HG02943 (cell line): ENCODE results near the gene PCSK9.
"Not testable (repeated sequence)": the region's sequence is repeated elsewhere in the genome, so short reads cannot be mapped to it uniquely, and the experiment has no call there.

Experiments
- ATAC-seq: cut with Tn5 transposase; IDR thresholded peaks from one replicate; pipeline ENCODE4 v1.9.1; 2021; ENCODE audit warnings: mild to moderate bottlenecking, low read depth, moderate library complexity; ENCODE audit not compliant: unreplicated experiment

PCSK9 gene

DNA sequence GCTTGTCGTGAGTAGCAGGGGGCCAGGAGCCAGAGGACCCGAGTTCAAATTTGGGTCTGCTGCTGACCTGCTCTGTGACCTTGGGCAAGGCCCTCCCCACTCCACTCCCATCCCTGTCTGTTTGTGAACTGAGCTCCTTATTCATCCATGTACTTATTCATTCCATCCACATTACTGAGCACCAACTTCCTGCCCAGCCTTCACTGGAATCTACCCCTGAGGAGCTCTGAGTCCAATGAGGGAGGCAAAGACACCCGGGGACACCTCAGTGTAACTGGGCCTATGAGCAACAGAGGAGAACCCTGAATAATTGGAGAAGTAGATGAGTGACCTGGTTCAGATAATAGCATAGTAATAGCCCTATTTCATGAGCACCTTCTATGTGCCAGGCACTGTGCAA lies 31.7 kb upstream of the PCSK9 start:
- ATAC-seq, result no peak

DNA sequence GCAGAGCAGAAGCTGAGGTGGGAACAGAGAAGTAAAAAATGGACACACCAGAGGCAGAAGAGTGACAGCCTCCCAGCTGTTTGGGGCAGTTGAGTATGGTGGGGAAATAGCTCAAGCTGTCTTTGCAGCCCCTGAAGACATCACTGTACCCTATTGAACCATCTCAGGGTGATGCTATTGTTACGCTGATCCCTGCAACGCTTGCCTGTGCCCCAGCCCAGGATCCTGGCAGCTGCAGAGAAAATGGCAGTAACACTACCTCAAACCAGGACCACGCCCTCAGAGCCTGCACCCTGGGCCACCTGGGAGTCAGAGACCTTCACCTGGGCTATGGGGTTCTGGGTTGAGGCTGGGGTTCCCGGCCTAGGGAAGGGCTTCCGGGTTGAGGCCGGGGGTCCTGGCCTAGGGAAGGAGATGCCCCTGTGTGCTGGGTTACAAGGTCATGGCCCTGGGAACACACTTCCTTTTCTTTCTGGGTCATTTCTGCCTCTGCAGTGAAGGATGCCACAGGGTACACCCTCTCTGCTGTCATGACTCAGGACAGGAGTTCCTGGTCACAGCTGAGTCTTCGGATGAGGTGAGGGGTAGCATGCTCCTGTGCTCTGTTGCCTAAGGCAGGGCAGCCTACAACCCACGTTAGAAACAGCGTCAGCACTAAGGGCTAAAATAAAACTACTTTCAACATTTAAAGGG lies 29.0 kb upstream of the PCSK9 start:
- no peak for ATAC-seq

DNA sequence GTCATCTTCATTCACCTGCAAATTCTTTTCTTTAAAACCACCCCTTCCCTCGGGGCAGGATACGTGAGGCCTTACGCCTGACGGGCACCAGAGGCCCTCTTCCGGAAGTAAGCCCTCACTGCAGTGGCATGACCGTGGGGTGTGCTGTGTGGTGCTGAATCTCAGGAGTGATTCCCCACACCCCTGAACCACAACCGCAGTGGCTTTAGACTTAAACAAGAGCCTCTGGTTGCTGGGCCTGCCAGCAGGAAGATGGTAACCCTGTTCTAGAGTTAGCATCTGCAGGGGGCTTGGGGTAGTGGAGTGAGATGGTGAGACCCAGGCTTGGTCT lies 28.5 kb upstream of the PCSK9 start:
- ATAC-seq, result no peak

DNA sequence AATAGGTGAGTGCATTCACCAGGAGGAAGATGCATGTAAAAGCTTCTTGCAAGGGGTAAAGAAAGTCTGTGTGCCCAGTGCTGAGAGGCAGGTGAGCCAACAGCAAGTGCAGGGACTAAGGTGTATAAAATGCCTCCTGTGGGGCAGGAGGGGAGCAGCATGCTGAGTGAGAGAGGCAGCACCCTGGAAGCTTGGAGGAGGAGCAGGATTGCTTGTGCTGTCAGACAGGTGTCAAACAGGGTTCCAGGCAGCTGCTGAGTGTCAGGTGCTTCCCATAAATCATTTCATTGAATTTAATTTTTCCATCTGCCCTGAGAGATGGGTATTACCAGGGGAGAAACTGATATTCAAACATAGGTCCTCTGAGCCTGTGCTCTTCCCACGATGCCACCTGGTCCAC lies 26.7 kb upstream of the PCSK9 start:
- ATAC-seq, result no peak

DNA sequence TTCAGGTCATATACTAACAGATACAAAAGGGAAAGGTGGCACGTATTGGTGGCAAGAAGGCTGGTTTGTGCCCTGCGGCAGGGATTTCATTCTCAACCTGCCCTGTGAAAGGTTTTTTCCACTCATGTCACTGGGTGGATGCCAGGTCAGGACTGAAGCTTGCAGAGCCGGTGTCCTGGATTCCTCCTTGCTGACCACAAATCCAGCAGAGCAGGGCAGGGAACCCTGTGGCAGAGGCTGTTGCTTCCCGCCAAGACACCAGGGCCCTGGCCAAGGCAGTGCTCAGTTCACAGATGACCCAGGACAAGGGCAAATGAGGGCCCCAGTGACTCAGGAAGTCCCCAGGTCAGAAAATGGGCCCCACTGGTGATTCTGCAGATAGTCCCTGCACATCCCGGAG lies 24.2 kb upstream of the PCSK9 start:
- no peak for ATAC-seq

DNA sequence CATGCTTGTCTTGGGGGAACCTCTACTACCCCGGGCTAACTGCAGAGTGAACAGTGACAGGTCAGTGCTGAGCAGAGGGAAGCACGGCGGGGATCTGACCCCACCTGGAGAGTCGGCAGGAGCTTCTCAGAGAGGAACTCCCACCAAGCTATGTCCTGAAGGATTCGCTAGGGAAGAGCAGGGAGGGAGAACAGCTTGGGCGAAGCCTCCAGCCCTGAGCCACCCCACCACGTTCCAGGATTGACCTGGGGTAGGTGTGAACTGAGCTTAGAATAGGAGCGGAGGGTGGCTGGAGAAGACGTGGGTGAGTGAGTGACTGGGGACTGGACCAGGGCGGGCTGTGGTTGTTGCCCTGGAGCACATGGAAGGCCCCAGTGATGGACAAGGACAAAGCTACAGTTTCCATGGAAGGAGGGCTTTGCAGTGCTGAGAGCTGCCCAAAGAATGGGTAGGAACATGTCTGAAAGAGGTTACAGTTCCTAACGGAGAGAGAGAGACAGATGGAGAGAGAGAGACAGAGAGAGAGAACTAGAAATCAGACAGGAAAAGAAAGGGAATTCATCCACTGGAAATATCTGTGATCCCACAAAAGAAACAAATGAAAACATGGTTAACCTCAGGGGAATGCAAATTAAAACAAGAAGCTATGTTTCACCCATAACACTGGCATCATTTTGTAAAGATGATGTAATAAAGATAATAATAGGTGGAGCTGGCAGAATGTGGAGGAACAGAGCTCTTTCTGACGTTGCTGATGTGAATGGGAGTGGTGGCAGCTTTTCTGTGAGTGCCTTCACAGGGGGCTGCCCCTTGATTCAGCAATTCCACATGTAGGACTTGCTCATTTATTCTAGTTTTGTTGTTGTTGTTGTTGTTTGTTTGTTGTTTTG lies 23.4 kb upstream of the PCSK9 start:
- no peak for ATAC-seq

DNA sequence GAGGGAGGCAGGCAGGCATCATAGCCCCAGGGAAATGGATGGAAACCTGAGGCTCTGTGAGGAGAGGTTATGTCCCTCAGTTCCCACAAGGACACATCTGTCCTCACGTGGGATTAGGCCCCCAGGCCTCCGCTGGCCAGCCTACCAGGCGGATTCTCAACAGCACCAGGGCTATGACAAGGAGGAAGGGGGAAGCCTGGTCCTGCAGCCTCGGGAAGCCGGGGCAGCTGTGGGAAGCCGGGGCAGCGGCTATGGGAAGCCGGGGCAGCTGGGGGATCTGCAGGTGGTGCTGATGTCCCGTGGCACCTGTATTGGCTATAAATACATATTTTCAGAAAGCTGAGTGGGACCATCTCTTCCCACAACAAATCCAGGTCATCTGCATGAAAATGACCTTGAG lies 21.0 kb upstream of the PCSK9 start:
- no peak for ATAC-seq

DNA sequence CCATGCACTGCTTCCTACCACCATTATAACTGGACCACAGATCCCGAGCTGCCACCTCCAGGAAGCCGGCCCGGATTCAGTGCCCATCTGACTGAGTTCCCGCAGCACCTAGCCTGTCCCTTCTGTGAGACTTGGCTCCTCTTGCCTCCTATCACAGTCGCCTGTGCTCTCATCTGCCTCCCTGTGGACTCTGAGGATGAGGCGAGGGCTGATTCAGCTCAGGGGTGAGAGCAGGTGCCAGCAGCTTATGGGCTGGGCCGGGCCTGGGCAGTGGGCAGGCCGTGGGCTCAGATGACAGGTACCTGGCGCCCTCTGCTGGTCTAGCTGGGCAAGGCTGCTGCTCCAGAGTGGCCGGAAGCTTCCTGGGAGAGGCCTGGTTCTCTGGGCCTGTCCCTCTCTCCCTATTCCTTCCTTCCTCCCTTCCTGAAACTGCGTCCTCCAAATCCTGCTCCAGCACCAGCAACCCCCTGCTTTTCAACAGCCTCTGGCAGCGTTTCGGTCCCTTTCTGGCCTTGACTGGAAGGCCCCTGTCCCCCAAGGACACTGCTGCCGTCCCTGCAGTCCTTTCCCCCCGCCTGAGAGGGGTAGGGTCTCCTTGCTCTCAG lies 17.3 kb upstream of the PCSK9 start:
- ATAC-seq, result no peak

DNA sequence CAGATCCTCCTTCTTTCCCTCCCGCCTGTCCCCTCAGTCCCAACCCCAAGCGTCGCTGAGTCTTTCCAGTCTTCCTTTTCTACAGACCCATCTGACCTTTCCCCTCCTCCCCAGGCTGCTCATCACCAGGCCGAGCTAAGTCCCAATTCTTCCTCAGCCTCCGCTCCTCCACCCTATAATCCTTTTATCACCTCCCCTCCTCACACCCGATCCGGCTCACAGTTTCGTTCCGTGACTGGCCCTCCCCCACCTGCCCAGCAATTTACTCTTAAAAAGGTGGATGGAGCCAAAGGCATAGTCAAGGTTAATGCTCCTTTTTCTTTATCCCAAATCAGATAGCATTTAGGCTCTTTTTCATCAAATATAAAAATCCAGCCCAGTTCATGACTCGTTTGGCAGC lies 15.2 kb upstream of the PCSK9 start:
- not testable (repeated sequence) for ATAC-seq

DNA sequence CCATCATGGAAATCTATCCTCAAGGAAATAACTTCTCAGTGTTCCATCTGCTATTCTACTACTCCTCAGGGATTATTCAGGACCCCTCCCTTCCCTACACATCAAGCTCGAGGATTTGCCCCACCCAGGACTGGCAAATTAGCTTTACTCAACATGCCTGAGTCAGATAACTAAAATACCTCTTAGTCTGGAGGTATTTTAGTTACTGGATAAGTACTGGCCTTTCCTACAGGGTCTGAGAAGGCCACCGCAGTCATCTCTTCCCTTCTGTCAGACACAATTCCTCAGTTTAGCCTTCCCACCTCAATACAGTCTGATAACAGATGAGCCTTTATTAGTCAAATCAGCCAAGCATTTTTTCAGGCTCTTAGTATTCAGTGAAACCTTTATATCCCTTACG lies 12.7 kb upstream of the PCSK9 start:
- ATAC-seq, result not testable (repeated sequence)

DNA sequence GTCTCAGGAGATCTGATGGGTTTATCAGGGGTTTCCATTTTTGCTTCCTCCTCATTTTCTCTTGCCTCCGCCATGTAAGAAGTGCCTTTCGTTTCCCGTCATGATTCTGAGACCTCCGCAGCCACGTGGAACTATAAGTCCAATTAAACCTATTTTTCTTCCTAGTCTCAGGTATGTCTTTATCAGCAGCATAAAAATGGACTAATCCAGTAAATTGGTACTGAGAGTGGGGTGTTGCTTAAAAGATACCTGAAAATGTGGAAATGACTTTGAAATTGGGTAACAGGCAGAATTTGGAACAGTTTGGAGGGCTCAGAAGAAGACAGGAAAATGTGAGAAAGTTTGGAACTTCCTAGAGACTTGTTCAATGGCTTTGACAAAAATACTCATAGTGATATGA lies 8.2 kb upstream of the PCSK9 start:
- ATAC-seq, result not testable (repeated sequence)

DNA sequence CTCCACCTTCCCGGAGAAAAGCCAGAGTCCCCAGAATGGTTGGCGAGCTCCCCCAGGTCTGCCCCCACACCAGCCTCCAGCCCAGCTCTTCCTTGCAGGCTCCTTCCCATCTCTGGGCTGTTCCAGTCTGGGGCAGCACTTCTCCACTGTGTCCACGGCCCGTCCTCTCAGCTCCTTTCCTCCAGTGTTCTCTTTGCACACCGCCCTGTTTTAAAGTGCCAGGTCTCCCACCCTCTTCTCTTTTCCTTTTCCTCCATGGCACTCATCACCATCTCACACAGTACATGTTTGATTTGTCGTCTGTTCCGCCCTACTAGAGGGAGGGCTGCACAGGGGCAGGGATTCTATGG lies 6.1 kb upstream of the PCSK9 start:
- ATAC-seq, result no peak

DNA sequence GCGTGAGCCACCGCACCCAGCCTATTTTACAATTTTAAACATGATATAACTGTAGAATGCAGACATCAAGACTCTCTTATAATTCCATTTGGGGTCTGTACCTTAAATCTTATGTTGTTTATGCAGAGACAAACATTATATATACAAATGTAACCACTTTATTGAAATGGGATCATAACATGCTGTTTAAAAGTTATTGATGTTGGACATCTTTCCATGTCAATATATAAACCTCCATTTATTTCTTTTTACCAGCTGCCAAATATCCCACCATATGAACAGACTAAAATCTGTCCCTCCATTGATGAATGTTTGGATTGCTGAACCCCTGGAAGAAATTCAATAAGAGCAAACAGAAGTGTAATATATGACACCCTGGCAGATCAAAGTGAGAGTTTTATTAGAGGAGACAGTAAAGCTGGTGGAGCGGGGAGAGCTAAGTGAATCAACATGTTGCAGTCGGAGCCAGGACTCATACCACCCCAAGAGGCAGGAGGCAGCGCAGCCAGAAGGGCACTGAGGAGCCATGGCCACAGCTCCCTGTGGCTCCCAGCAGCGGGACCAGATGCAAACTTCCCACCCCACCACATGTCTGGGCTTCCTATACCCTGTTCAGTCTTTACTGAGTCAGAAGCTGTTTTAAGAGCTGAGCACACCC lies 4.7 kb upstream of the PCSK9 start:
- no peak for ATAC-seq

DNA sequence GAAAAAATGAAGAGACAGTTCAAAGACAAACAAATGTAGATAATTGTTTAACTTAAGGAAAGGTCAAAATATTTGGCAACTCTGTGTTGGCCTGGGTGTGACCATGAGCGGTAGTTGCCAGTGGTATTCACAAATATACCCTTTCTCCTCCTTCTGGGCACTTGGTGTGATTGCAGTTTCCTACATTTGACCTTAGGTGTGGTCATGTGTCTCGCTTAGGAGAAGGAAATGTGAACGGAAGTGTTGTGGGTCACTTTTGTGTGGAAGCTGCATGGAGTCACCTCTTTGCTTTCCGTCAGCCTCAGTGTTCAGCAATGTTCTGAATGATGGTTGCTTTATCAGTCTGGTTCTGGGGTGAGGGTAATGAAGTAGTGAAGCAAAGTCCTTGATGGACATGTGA lies 3.4 kb upstream of the PCSK9 start:
- no peak for ATAC-seq

DNA sequence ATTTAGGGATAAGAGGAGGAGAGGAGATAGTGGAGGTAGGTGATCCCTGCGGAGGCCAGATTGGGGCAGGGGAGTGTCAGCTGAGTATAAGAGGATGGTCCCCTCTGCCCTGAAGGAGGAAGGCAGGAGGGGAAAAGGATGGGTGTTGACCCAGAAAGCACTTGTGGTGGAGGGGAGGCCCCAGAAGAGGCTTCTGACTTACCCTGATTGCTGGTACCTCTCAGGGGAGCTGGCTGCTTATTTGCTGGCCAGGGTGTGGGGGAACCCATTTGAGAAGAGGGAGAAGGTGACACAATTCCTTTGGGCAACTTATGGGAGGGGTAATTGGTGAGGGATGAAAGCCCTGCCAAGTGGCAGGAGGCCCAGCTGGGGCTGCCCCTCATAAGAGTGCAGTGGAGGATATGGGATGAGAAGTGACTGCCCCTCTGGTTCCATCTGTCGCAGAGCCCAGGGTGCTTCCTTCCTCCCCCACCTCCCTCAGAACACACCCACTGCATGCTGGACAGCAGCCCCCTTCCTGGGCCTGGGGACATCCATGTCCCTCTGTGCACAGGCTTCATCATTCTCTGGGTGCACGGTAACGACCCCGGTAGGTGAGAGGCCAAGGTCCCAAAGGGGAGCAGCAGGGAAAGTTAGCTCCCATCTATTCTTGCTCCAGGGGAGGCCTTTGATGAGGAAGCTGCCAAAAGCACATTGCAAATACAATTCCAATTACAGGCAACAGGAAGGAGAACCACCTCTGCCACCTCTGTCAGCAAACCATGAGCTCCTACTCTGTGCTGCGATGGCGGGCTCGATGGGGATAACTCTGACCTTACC lies 1.4 kb upstream of the PCSK9 start:
- ATAC-seq, result no peak

DNA sequence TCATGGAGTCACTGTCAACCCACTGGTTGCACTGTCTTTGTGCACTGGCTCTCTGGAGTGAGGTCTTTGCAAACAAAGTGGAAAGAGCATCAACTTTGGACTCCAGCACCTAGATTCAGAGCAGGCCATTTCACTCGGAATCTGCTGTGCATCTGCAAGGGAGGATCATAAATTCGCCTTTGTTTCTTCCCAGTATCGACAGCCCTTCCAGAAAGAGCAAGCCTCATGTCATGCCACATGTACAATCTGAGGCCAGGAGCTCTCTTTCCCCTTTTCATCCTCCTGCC lies 853 bp upstream of the PCSK9 start:
- ATAC-seq, result no peak

DNA sequence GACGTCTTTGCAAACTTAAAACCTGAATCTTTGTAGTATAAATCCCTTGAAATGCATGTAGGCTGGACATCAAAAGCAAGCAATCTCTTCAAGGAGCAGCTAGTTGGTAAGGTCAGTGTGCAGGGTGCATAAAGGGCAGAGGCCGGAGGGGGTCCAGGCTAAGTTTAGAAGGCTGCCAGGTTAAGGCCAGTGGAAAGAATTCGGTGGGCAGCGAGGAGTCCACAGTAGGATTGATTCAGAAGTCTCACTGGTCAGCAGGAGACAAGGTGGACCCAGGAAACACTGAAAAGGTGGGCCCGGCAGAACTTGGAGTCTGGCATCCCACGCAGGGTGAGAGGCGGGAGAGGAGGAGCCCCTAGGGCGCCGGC lies 390 bp upstream of the PCSK9 start:
- no peak for ATAC-seq

DNA sequence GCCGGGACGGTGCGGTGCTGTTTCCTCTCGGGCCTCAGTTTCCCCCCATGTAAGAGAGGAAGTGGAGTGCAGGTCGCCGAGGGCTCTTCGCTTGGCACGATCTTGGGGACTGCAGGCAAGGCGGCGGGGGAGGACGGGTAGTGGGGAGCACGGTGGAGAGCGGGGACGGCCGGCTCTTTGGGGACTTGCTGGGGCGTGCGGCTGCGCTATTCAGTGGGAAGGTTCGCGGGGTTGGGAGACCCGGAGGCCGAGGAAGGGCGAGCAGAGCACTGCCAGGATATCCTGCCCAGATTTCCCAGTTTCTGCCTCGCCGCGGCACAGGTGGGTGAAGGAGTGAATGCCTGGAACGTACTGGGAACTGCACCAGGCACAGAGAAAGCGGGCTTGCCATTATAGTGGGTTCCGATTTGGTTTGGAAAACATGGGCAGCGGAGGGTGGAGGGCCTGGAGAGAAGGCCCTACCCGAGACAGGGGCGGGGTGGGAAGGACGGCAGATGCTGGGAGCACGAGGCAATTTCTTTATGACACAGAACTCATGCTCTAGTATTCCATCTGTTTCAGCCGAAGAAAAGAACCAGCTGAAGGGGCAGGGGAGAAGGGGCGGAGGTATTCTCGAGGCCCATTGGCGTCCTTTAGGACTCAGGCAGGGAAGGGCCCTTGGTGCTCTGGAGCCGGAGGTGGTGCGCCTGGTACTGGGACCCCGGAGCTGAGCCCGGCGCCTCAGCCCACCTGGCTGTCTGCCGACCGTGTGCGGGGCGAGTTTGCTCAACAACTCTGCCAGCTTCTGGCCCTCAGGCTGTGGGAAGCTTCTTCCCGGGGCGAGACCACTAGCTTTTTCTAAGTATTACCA lies 960 bp downstream of the PCSK9 start:
- no peak for ATAC-seq

DNA sequence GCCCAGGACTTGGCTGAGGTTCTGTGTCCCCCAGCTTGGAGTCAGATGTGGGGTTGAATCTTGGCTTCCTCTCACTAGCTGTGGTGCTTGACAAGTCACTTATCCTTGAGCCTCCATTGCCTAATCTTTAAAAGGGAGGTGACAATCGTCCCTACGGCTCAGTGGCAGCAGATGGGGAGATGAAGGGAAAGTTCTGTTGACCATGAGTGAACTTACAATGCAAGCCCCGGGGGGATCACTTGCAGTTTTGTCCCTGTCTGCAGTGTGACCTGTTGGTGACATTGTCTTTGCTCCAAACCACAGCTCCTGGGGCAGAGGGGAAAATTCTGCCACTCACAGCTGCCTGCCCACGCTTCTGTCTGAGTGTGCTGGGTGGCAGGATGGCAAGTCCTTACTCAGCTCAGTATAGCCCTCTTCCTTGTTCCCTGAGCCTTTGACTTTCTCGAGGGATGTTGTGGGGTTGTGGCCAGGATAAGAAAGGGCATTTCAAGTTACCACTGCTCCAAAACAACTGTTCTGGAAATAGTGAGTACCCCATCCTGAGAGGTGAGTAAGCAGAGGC lies 1.7 kb downstream of the PCSK9 start:
- ATAC-seq, result no peak

DNA sequence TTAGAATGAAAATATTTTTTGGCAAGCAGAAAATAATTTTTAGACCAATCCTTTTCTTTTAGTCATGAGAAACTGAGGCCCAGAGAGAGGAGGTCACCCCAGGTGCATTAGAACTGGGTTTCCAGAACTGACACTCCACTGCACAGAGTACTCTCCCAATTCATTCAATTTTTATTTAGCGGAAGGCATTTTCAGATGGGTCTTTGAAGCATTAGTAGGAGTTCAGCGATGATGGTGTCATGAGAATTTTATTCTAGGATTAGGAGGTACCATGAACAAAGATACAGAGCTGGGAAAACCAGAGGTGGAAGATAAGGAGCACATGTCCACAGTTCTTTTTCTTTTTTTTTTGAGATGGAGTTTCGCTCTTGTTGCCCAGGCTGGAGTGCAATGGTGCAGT lies 2.3 kb downstream of the PCSK9 start:
- ATAC-seq, result no peak
